Mucosa of descending colon (tissue), 3 donors: ENCODE measurements around the gene PTPRT. TPM values are rescaled to one million over a fixed set of nuclear protein-coding genes. Genes with fewer than 3 reads are reported as not detected.

Source experiments
- ATAC-seq: fragments of 200-7000 bp; cut with Tn5 transposase; one replicate; pipeline ENCODE4 v1.9.1; 2020; ENCODE audit warnings: mild to moderate bottlenecking, moderate library complexity
- DNase-seq, 3 donors: peaks; one replicate each; pipeline ENCODE4 v3.0.0-alpha.2; 2020
- H3K36me3 ChIP-seq: fragments of 200-600 bp; one replicate; pipeline ENCODE4 v1.8.0; 2021; ENCODE audit warnings: low read depth, mild to moderate bottlenecking
- H3K4me1 ChIP-seq: fragments of 200-600 bp; one replicate; pipeline ENCODE4 v1.8.0; 2021; ENCODE audit warnings: low read depth, mild to moderate bottlenecking
- H3K4me3 ChIP-seq: fragments of 200-600 bp; one replicate; pipeline ENCODE4 v1.8.0; 2021; ENCODE audit warnings: mild to moderate bottlenecking
- H3K9me3 ChIP-seq: fragments of 200-600 bp; one replicate; pipeline ENCODE4 v1.8.0; 2021; ENCODE audit warnings: mild to moderate bottlenecking
- intact Hi-C, 2 donors: fragments of 100-400 bp; cut with DNase I in 1 of 2; cut with micrococcal nuclease in 1 of 2; formaldehyde crosslinking; loops; one replicate each; pipeline versions ENCODE4 v1.11.0 to v1.11.1; 2022; cut with DNase I, micrococcal nuclease
- total RNA-seq, 3 donors: library from RNA; stranded (reverse); fragmentation: NEBNext Ultra II Directional in 2 of 3; extraction: Animal tissue kit (Norgen Biotek cat#: 25700) in 2 of 3; gene quantifications; one replicate each; pipeline versions ENCODE4 v1.2.1 to v1.2.4, GENCODE V29; 2021 to 2023
- TF ChIP-seq, protein P1 (sequence below): fragments of 200-600 bp; IDR thresholded peaks from one replicate; pipeline ENCODE4 v1.8.0; 2022; ENCODE audit warnings: antibody characterized with exemption, mild to moderate bottlenecking
- donor health status: DM: no; HTN: no; CAD: no; lungs with moderate emphysema.
- donor health status: DM: no; HTN: no; CAD: no.
- donor health status: DM: no; HTN: yes; CAD: no.

PTPRT gene
- total RNA-seq, 3 donors from 2014 or later = 0.19 to 0.43 (median 0.38) TPM

GRCh38 chr20:43140726-43141125 is 49.0 kb downstream of the PTPRT start:
- TF ChIP-seq, protein P1, sequence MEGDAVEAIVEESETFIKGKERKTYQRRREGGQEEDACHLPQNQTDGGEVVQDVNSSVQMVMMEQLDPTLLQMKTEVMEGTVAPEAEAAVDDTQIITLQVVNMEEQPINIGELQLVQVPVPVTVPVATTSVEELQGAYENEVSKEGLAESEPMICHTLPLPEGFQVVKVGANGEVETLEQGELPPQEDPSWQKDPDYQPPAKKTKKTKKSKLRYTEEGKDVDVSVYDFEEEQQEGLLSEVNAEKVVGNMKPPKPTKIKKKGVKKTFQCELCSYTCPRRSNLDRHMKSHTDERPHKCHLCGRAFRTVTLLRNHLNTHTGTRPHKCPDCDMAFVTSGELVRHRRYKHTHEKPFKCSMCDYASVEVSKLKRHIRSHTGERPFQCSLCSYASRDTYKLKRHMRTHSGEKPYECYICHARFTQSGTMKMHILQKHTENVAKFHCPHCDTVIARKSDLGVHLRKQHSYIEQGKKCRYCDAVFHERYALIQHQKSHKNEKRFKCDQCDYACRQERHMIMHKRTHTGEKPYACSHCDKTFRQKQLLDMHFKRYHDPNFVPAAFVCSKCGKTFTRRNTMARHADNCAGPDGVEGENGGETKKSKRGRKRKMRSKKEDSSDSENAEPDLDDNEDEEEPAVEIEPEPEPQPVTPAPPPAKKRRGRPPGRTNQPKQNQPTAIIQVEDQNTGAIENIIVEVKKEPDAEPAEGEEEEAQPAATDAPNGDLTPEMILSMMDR = no peak
- Histone ChIP-seq H3K36me3 (no peaks in the 10 kb centered on the region), H3K4me3 (no peak overlapping the region), H3K4me1 (no peaks in the 10 kb centered on the region), H3K9me3 (no peaks in the 10 kb centered on the region)
- ATAC-seq (no peak), DNase-seq (no peak)
- intact Hi-C loops = no loop called here

DNA sequence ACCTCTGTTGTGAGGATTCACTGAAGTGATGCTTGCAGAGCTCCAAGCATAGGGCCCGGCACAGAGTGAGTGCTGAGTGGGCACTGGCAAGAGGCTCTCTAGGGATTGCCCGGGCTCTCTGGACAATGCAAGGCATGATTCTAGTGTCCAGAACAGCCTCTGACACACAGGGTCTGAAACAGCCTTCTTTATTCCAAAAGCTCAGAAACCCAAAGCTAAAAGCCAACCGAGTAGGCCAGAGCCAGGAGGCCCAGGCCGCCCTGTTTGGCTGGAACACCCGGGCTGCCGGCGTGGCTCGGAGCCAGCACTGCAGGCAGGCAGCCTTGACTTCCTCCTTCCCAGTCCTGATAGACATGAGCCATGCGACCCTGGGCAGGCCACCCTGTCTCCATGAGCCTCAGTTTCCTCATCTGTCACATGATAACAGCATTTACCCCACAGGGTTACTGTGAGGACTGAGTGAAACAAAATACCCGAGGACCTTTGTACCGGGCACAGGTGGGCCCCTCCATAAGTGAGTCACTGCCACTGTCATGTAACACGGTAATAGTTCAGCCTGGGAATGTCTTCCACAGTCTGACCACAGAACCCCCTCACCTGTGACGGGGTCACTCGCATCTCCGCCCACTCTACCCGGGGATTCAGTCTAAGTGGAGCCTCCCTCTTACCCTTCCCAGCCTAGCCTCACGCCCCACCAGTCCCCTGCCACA is 51.5 kb downstream of the PTPRT start:
- intact Hi-C loops = no loop called here
- DNase-seq = no peak
- TF ChIP-seq, protein P1 = no peak
- ATAC-seq = no peak
- Histone ChIP-seq H3K4me3 (no peak overlapping the region), H3K36me3 (no peaks in the 10 kb centered on the region), H3K4me1 (no peaks in the 10 kb centered on the region), H3K9me3 (no peaks in the 10 kb centered on the region)

- TF ChIP-seq, protein P1 = no peak
- Histone ChIP-seq H3K9me3 (no peaks in the 10 kb centered on the region), H3K4me1 (no peaks in the 10 kb centered on the region), H3K36me3 (no peaks in the 10 kb centered on the region), H3K4me3 (no peak overlapping the region)
- DNase-seq (no peak), ATAC-seq (no peak)
- intact Hi-C loops = no loop called here
Observed at GRCh38 chr20:43137160-43137559, 52.5 kb downstream of the PTPRT start.

DNA sequence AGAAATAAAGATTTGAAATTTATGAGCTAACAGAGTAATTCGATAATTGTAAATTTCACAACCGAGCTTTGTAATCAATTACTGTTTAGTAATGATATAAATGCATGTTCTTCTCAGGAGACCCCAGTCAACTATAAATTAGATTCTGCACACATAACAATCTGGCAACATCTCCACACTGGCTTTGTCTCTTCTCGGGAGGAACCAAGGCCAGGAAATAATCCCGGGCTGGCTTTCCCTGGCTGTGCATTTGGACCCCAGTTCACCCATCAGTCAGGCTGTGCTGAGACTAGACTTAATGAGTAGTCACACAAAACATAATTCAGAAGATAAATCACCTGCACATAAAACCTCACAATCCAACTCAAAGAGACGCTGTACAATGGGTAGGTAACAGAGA is 65.5 kb downstream of the PTPRT start:
- Histone ChIP-seq H3K9me3 (no peaks in the 10 kb centered on the region), H3K4me3 (no peak overlapping the region), H3K36me3 (no peaks in the 10 kb centered on the region), H3K4me1 (no peaks in the 10 kb centered on the region)
- TF ChIP-seq, protein P1 = no peak
- no peak for DNase-seq
- intact Hi-C loops = no loop called here
- ATAC-seq = no peak

GRCh38 chr20:43123180-43123579 is 66.5 kb downstream of the PTPRT start:
- H3K4me3 ChIP-seq = no peak overlapping the region
- ATAC-seq = no peak
- TF ChIP-seq, protein P1 = no peak
- no peaks in the 10 kb centered on the region for H3K9me3 ChIP-seq
- no peaks in the 10 kb centered on the region for H3K4me1 ChIP-seq
- no peaks in the 10 kb centered on the region for H3K36me3 ChIP-seq
- no peak for DNase-seq
- intact Hi-C loops = no loop called here
